HG02973 (cell line): ENCODE measurements around the gene IP6K1.
"Not testable (repeated sequence)": the region's sequence is repeated elsewhere in the genome, so short reads cannot be mapped to it uniquely, and the experiment has no call there.

Experiments
- ATAC-seq: cut with Tn5 transposase; IDR thresholded peaks from one replicate; pipeline ENCODE4 v1.9.1; 2021; ENCODE audit warnings: moderate library complexity; ENCODE audit not compliant: unreplicated experiment

IP6K1 gene

DNA sequence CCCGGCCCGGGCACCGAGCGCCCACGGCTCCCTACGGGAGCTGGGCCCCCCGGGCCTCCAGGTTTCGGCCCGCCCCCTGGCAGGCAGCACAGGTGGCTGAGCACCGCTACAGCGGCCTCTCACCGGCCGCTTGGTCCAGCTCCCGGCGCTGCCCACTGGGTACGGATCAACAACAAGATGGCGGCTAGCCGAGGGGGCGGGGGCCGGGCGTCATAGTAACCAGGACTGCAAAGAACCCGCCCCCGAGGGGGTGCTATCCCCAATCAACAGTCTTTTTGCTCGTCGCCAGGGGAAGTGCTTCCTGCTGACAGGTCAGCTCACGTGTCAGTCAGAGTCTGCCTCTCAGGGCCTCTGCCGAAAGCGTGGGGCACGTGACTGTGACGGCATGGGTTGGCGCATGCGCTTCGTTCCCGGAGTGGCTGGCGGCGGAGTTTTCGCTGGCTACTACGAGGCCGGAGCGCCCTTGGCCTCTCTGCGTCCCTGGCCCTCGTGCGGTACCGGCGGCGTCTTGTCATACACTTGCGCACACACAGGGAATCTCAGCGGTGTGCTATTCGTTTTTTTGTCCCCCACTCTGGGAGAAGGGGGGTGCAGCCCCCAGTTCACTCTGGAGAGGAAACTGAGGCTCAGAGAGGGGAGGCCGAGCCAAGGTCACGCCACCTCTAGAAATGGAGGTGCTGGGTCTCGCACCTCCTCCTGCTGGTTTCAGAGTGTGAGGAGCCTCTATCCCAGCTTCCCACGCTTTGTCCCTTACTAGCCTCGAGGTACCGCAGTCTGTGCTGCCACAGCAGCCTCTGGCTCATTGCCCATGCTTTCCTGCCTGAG lies at the start of gene IP6K1:
Gene IP6K1 (minus strand): TSS at position 186 of the 825 bp plus-strand sequence. CDS start 38,502 bp downstream, outside the sequence.
- peak; percentile 96 for ATAC-seq

- ATAC-seq = no peak
These were observed 45.0 kb upstream of the IP6K1 start for GRCh38 chr3:49831341-49831740.

DNA sequence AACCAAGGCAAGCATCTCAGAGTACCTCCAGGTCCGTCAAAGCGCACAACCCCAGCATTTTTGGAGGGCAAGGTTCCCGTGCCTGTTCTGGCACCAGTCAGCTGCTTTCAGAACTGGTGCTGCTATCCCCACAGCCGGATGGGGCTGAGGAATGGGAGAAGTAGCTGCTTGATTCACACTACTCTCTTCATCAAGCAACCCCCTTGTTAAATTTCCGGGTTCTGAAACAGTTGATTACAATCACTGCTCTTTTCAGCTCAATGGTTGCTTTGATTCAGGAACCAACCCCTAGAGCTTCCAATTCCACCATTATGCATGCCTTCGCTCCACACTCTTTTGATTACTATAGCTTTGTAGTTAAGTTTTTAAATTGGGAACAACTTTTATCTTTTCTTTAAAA lies 39.7 kb upstream of the IP6K1 start:
- ATAC-seq = no peak

DNA sequence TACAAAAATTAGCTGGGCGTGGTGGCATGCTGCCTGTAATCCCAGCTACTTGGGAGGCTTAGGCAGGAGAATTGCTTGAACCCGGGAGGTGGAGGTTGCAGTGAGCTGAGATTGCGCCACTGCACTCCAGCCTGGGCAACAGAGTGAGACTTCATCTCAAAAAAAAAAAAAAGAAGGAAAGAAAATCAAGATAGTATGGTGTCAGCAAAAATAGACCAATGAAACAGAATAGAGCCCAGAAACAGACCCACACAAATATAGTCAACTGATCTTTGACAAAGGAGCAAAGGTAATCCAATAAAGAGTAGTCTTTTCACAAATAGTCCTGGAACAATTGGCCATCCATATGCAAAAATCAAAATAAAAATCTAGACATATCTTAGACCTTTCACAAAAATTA lies 36.8 kb upstream of the IP6K1 start:
- not testable (repeated sequence) for ATAC-seq

GRCh38 chr3:49813497-49814174 lies 27.3 kb upstream of the IP6K1 start, which contains the start of gene UBA7:
Gene UBA7, minus strand, starts transcription at chr3:49813953. Its CDS starts 166 bp downstream, at chr3:49813787.
- ATAC-seq = no peak

DNA sequence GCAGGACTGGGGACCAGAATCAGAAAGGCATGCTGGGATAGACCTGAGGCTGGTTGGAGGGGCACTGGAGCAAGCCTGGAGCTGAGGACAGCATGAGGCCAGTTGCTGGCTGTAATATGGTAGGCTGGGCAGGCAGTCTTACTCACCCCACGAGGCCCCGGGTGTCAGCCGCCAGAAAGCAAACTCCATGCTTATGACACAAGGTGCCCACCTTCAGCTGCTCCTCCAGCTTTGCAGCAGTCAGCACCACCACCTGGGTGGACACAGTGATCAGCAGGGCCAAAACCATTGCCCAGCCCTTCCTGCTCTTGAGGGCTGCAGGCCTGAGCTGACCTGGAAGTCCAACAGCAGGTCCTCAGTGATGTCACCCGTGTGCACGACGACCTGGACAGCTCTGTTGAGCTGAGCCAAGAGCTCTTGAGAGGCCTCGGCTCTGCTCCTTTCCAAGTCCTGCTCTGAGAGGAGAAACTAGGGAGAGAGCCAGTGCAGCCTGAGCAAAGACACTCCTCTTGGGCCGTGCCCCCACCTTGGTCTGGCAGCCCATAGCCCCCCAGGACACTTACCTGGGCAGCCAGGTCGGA lies 26.7 kb upstream of the IP6K1 start:
- no peak for ATAC-seq

- ATAC-seq = no peak
These were observed 21.2 kb upstream of the IP6K1 start for GRCh38 chr3:49807431-49808114.

GRCh38 chr3:49806850-49807249 lies 20.5 kb upstream of the IP6K1 start:
- ATAC-seq = no peak

DNA sequence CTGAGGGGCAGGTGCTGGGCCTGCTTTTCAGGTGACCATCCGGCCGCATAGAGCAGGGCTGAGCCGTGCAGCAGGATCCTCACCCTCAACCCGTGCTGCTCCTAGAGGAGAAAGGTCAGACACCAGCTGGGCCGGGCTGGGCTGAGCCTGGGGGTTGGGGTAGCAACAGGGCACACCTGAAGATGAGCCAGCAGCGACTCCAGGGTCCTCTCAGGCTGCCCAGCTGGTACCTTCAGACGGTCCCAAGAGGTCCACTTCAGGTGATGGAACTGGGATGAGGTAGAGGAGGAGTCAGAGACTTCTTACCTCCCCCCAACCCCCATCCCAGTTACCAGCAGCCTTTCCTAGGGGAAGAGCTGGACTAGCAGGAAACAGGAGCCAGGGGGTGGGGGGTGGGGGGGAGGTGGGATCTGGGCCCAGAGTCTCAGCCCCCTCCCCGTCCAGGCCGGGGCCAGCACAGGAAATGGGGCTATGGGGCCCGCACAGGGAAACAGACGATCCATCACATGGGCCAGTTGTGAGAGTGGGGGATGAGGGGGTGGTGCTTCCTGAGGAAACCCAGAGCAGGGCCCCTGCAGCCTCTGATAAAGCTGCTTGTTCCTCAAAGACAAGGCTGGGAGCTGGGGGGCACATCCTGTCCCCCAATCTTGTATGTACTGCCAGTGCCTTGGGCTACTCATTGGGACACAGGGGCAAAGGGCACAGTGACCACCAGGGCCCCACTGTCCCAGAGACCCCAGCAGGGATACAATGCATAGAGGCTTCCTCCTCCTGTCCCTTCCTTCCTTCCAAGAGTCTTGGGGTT lies 19.8 kb upstream of the IP6K1 start:
- no peak for ATAC-seq

- no peak for ATAC-seq
These were observed 19.0 kb upstream of the IP6K1 start for GRCh38 chr3:49805367-49805782.

DNA sequence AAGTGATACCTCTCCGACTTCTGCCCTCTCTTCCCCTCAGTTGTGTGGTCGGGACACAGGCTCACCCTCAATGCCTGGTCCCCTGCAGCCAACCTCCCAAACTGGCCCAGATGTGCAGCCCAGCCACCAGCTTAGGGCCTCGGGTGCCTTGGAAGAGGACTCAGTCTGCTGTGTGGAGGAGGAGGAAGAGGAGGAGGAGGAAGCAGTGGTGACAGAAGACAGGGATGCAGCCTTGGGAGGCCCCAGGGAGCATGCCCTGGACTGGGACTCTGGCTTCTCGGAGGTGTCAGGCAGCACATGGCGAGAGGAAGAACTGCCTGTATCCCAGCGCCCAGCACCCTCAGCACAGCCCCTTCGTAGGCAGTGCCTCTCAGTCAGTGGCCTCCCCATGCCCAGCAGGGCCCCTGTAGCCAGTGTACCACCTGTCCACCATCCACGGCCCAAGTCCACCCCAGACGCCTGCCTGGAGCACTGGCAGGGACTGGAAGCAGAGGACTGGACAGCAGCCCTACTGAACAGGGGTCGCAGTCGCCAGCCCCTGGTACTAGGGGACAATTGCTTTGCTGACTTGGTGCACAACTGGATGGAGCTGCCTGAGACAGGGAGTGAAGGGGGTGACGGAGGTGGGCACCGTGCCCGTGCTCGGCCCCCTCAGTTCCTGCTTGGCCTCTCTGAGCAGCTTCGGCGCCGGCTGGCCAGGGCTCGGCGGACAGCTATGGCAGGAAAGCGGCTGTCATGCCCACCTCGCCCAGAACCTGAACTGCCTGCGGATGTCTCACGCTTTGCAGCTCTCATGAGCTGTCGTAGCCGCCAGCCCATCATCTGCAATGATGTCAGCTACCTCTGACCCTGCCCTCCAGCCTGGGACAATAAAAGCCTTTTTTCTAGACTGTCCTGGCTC lies 18.0 kb upstream of the IP6K1 start:
- ATAC-seq = no peak

GRCh38 chr3:49803465-49804140 lies 17.3 kb upstream of the IP6K1 start:
- peak; percentile 15 for ATAC-seq

GRCh38 chr3:49802719-49803464 lies 16.6 kb upstream of the IP6K1 start, which contains the start of gene INKA1:
Gene INKA1, plus strand, starts transcription at chr3:49803261. Its CDS starts 132 bp downstream, at chr3:49803393.
- ATAC-seq = peak; percentile 54

DNA sequence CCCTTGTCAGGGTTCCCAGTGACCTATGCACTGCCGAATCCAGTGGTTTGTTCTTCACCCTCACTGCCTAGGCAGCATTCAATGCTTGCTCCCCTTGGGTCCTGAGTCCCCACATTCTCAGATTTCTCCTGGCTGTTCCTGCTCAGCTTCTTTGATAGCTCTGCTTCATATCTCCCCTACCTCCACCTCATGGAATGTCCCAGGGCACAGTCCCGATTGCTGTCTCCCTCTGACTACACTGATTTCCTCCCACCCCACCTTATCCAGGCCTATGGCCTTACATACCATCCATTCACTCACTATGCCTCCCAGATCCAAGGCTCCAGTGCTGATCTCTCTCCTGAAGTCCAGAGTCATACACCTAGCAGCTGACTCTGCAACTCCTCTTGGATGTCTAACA lies 14.8 kb upstream of the IP6K1 start:
- ATAC-seq = no peak

DNA sequence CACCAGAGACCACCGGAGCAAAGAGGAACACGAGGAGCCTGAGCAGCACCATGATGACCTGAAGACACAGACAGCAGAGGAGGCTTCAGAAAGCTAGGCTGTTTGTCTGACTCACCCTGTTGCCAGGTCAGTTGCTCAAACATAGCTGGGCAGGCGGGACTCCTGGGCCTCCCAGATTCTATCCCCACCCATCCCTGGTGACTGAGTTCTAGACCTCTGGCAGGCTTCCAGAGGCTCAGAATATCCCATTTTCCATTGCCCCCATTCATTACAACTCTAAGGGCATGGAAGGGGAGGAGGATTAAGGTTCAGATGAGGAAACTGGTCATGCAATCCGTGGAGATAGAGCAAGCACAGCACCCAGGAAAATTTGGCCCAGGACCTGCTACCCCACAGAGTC lies 13.4 kb upstream of the IP6K1 start, which contains the start of gene CDHR4:
Gene CDHR4 (minus strand): TSS at position 113 of the 400 bp plus-strand sequence. CDS start 61 bp downstream, at position 52.
- ATAC-seq = no peak

GRCh38 chr3:49799105-49799504 lies 12.8 kb upstream of the IP6K1 start:
- no peak for ATAC-seq

- ATAC-seq = no peak
These were observed 8.9 kb upstream of the IP6K1 start for GRCh38 chr3:49794926-49795905.
